ENCODE results near the gene MECP2.
"Not testable (repeated sequence)": the region's sequence is repeated elsewhere in the genome, so short reads cannot be mapped to it uniquely, and the experiment has no call there.

The MECP2 gene

DNA sequence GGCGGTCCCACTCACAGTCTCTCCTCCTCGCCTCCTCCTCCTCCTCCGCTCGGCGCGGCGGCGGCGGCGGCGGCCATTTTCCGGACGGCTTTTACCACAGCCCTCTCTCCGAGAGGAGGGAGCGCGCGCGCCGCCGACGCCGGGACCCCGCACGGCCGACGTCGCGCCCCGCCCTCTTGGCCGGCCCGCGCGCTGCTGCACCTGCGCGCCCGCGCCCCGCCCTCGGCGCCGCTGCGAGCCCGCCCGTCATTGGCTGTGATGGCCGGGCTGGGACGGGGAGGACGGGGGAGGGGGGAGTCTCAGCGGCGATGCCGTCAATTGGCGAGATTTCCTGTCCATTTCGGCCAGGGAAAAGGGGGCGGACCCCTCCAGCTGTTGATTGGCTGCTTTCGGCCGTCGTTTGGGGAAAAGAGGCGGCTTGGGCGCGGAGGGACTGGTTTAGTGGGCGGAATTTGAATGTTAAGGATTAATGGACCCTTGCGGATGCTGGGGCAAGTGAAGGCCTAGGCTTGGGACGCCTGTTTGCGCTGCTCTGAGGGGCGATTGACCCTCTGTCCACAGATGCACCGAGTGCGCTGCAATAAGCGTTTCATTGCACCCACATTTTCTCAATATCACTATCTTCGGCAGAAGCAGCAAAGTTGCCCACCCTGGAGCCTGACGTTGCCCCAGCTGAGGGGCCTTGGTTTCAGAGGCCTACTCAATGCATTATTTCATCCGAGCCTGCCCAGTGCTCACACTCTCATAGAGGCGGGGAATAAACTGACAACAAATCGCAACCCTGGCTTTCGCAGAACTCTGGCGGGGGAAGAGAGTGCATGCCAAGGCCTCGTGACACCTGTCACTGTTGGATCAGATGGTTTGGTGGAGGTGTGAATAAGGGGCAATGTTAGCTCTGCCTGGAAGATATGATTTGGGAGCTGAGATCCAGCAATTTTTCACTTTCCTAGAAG lies at the start of gene MECP2:
TSS of gene MECP2 (minus strand) at position 129 of the 953 bp plus-strand sequence.
- DNase-seq = peak; percentile 58

DNA sequence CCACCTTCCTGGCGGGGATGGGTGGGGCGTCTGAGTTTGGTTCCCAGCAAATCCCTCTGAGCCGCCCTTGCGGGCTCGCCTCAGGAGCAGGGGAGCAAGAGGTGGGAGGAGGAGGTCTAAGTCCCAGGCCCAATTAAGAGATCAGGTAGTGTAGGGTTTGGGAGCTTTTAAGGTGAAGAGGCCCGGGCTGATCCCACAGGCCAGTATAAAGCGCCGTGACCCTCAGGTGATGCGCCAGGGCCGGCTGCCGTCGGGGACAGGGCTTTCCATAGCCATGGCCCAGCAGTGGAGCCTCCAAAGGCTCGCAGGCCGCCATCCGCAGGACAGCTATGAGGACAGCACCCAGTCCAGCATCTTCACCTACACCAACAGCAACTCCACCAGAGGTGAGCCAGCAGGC lies 46.5 kb upstream of the MECP2 start, which contains the start of gene OPN1LW:
TSS of gene OPN1LW (plus strand) at position 234 of the 400 bp plus-strand sequence. CDS start at position 275, 41 bp downstream.
- DNase-seq = not testable (repeated sequence)

- no peak for DNase-seq
Measured at GRCh38 chrX:154142950-154143745, 45.6 kb upstream of the MECP2 start.

DNA sequence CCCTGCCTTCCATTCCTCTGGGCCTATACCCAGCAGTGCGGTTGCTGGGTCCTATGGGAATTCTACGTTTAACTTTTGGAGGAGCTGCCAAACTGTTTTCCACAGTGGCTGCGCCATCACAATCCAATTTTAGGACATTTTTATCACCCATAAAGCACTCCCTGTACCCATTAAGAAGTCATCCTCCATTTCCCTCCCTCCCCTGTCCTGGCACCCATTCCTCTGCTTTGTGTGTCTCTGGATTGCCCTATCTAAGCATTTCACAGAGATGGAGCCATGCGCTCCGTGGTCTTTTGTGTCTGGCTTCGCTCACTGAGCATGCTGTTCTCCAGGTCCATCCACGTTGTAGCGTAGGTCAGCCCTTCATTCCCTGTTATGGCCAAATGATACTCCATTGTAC lies 44.9 kb upstream of the MECP2 start:
- DNase-seq = no peak

- no peak for DNase-seq
Measured at GRCh38 chrX:154140742-154141141, 43.2 kb upstream of the MECP2 start.

DNA sequence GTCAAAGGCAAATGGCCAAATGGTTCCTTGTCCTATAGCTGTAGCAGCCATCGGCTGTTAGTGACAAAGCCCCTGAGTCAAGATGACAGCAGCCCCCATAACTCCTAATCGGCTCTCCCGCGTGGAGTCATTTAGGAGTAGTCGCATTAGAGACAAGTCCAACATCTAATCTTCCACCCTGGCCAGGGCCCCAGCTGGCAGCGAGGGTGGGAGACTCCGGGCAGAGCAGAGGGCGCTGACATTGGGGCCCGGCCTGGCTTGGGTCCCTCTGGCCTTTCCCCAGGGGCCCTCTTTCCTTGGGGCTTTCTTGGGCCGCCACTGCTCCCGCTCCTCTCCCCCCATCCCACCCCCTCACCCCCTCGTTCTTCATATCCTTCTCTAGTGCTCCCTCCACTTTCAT lies 42.7 kb upstream of the MECP2 start:
- no peak for DNase-seq

- no peak for DNase-seq
Measured at GRCh38 chrX:154138857-154139256, 41.3 kb upstream of the MECP2 start.

DNA sequence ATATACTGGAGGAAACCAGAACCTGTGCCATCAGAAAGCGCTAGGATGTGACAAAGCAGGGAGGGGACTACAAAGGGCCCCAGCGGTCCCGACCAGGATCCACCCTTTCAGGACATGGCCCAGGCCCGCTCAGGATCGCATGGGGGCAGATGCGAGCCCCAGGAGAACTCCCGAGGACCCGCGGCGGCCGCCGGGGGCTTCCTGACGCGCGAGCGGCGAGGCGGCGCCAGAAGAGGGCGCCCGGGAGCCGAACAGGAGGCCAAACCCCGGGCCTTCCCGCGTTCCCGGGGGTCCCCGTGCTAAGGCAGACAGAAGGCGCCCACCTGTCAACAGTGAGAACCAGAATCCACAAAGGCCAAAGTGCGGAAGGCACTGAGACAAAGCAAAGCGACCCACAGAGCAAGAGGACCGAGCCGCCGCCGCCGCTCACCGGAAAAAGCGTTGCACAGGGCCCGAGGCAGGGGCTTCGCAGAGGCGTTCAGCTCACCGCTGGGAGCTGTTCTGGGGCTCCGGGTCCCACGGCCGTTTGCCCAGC lies 39.2 kb upstream of the MECP2 start:
- no peak for DNase-seq

GRCh38 chrX:154135458-154136229 lies 38.1 kb upstream of the MECP2 start:
- DNase-seq = no peak

DNA sequence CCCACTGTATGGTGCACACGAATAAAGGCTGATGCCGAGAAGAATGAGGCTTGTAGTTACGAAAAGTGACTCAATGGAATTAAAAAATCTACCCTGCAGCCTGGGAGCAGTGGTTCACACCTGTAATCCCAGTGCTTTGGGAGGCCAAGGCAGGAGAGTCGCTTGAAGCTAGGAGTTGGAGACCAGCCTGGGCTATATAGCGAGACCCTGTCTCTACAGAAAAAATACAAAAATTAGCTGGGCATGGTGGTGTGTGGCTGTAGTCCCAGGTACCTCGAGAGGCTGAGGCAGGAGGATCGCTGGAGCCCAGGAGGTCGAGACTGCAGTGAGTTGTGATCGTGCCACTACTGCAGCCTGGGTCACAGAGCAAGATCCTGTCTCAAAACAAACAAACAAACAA lies 34.8 kb upstream of the MECP2 start:
- DNase-seq = no peak

- no peak for DNase-seq
Measured at GRCh38 chrX:154131955-154132354, 34.4 kb upstream of the MECP2 start.

DNA sequence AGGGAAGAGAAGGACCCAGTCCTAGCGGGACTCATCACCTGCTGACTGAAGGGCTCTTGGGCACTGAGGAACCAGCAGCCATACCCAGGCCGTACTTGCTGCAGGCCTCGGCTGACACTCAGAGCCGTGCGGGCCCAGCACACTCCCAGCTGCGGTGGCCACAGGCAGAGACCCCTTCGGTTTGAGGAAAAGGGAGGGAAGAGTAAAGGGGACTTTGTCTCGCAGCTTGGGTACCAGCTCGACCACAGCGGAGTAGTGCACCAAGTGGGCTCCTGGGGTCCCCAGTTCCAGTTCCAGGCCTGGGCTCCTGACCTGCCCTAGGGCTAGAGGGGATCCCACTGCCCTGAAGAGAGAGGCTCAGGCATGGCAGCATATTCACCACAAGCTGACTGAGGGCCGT lies 28.6 kb upstream of the MECP2 start:
- DNase-seq = no peak

GRCh38 chrX:154125391-154126040 lies 28.0 kb upstream of the MECP2 start:
- DNase-seq = no peak

GRCh38 chrX:154123241-154124219 lies 26.0 kb upstream of the MECP2 start:
- no peak for DNase-seq

DNA sequence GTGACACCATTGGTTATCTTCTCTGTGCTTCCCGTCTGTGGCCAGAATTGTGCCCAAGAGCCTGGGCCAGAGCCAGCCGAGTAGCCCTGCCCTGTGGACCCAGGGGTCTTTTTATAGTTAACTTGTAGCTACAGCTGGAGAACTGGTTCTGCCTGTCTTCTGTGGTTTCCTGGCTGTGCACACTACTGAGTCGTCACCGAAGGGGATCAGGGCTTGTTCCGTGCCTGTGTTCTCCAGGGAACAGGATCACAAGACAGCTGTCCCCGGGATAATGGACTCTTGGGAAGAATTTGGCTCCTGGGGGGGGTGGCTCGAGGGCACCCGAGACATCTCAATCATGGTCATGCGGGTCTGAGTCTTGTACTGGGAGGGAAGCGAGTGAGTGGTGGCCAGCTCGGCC lies 24.4 kb upstream of the MECP2 start:
- DNase-seq = no peak

GRCh38 chrX:154121207-154121606 lies 23.7 kb upstream of the MECP2 start:
- no peak for DNase-seq

DNA sequence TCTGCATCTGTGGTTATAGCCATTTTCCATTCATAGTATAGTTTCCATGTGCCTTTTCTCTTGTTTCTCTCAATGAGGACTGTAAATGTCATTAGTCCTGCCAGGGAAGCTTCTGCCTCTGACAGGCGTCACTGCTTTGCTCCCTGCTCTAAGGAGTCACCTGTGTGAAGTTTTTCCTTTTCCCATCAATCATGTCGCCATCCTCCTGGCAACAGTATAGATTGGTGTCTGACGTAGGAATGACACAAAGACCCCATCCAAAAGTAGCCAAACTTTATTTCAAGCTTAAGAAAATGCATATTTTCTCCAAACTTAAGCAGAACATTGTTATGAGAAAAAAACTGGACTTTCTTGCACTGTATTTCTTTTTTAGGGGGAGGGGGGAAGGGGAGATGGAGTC lies 23.1 kb upstream of the MECP2 start:
- no peak for DNase-seq

- DNase-seq = no peak
Measured at GRCh38 chrX:154117566-154117965, 20.0 kb upstream of the MECP2 start.

- DNase-seq = no peak
Measured at GRCh38 chrX:154116426-154117211, 19.1 kb upstream of the MECP2 start.

GRCh38 chrX:154115750-154116149 lies 18.2 kb upstream of the MECP2 start:
- no peak for DNase-seq

Measured in NCI-H2029 treated with DMSO at 0.1 percent for 48 hours (cell line).